HG03175 (cell line): ENCODE data around the gene AGFG1.
"Not testable (repeated sequence)": the region's sequence is repeated elsewhere in the genome, so short reads cannot be mapped to it uniquely, and the experiment has no call there.

Experiments
- ATAC-seq: cut with Tn5 transposase; IDR thresholded peaks from one replicate; pipeline ENCODE4 v1.9.1; 2021; ENCODE audit warnings: mild to moderate bottlenecking, moderate library complexity; ENCODE audit not compliant: unreplicated experiment

Gene AGFG1

GRCh38 chr2:227491386-227491785, 19.4 kb downstream of the AGFG1 start:
- ATAC-seq: no peak

DNA sequence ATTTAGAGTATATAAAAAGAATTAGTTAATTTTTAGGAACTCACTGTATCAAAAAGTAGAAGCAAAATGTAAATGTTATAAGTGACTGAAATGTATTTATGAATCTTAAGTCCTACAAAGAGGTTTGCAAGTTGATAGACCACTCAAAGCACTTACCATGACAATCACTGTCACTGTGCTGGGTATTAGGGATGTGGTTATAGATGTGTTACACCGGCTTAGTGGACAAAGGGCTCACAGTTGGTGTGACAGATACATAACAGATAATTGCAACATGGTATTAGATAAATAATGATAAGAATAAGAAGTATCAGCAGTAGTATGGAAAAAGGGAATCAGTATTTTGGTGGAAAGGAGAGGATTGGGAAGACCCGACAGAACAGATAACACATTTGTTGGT, 21.6 kb downstream of the AGFG1 start:
- no peak for ATAC-seq

GRCh38 chr2:227497158-227497557, 25.2 kb downstream of the AGFG1 start:
- ATAC-seq: no peak

GRCh38 chr2:227499627-227500300, 27.8 kb downstream of the AGFG1 start:
- ATAC-seq: no peak

- ATAC-seq: no peak
Observed at GRCh38 chr2:227500301-227500630, 28.3 kb downstream of the AGFG1 start.

DNA sequence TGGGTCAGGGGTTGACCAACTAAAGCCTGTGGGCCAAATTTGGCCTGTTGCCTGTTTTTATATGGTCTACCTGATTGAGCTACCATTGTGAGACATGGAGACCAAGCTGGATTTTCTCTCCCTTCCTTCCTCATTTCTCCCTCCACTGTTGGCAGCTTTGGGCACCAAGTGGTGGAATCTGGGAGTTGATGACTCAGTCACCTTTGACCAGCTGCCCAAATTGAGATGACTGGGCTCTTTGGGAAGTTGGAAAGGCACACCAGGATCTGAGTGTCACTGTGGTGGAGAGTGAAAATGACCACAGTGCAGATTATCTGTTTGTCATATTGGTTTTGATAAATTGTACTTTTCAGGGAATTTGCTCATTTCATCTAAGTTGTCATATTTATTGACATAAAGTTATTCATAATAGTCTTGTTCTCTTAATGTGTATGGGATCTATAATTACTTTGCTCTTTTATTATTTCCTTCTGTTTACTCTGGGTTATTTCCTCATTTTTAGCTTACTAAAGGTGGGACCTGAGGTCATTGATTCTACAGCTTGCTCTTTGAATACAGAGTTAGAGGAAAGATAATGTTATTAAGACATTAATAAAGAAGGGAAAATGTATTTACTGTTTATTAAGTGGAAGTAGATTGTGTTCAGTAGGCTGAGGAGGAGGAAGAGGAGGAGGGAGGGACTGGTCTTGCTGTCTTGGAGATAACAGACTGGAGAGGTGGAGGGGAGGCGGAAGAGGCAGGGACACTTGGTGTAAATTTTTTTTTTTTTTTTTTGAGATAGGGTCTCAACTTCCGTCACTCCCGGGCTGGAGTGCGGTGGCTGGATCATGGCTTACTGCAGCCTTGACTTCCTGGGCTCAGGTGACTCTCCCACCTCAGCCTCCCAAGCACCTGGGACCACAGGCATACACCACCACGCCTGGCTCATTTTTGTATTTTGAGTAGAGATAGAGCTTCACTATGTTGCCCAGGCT, 31.8 kb downstream of the AGFG1 start:
- no peak for ATAC-seq

- no peak for ATAC-seq
Observed at GRCh38 chr2:227504700-227505099, 32.7 kb downstream of the AGFG1 start.

DNA sequence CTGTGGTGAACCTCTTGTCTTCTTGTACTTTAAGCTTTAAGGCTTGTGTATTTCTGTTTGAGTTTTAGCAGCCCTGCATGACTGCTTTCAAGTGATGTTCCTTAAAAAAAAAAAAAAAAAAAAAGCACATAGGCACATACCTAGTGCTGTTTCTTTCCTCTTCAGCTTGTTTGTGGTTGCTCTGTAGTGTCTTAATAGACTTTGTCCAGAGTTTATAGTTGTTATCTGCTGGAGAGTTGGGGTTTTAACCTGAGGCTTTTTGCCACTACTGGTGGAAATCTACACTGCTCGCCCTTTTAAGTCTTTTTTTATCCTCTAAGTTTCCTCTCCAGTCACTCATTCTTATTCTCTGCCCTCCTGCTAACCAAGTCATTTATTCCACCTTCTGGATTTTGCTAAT, 34.5 kb downstream of the AGFG1 start:
- no peak for ATAC-seq

DNA sequence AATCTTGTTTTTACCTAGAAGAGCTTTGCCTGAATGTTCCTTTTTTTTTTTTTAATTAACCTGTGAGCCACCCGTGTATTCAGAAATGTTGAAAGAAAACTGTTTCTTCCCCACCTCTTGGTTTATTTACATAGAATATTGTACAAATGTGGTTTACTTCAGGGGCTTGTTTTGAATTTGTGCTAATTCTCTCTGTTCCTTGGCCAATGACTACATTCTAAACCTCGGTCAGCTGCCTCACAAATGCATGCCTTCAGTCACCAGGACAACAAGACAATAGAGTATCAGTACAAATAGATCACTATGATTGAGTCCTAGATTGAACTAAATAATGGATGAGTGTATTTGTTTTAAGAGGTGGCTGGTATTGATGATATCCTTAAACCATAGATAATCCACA, 36.0 kb downstream of the AGFG1 start:
- ATAC-seq: peak; percentile 47

DNA sequence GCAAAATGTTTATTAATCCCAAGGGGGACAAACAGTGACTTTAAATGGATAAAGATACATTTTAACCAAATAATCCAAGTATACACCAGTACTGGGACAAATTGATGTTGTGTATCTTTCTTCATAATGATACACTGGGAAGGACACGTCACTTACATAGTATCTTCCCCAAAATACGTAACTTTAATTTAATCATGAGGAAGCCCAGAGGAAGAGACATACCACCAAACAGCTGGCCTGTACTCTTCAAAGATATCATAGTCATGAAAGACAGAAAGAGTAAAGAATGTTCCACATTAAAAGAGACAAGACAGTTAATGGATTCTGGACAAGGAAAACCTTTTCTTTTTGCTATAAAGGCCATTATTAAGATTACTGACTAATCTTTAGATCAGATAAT, 37.1 kb downstream of the AGFG1 start:
- no peak for ATAC-seq

- ATAC-seq: no peak
Observed at GRCh38 chr2:227509824-227510619, 38.1 kb downstream of the AGFG1 start.

GRCh38 chr2:227510620-227510958, 38.6 kb downstream of the AGFG1 start:
- ATAC-seq: no peak

DNA sequence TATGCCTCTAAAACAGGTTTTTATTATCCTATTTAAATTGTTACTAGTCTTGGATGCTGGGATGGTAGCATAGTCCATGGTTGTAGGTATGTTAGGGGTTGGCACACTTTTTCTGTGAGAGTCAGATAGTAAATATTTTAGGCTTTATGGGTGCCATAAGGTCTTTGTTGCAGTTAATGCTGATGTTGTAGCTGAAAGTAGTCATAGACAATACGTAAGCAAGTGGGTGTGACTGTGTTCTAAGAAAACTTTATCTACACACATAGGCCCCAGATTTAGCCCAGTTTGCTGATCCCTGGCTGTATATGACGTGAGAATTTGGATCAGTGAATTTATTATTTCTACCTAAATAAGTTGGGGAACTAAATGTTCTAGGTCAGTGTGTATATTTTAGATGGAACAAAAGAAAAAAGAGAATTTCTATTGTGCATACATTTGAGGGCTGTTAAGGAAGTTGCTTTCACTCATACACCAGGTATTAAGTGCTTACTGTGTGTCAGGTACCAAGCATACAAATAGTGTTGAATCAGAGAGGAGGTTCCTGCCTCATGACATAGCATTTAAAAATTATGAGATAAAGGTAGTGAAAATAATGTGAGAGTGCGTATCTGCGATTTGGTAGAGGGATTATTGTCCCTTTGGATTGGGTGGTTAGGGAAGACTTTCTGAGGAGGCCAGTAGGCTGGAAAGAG, 39.4 kb downstream of the AGFG1 start:
- no peak for ATAC-seq

- no peak for ATAC-seq
Observed at GRCh38 chr2:227511955-227512354, 40.0 kb downstream of the AGFG1 start.

- ATAC-seq: no peak
Observed at GRCh38 chr2:227513113-227513512, 41.2 kb downstream of the AGFG1 start.

DNA sequence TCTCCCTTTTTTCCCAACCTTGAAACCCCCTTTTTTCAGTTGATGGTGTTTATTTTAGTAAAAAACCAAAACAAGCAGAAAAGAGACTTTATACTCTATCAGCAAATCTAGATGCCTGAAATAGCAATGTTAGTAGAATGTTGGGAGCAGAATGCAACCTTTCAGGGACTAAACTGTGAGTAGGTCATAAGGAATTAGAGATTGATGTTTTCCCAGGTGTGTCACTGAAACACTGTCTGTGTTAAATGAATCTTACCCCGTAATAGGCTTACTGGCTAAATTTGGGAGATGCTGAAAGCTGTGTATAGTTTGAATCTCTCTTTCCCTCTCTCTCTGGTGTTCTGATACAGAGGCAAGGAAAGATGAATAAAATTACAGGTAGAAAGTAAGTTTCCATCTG, 43.8 kb downstream of the AGFG1 start:
- ATAC-seq: no peak

- no peak for ATAC-seq
Observed at GRCh38 chr2:227517724-227518123, 45.8 kb downstream of the AGFG1 start.

DNA sequence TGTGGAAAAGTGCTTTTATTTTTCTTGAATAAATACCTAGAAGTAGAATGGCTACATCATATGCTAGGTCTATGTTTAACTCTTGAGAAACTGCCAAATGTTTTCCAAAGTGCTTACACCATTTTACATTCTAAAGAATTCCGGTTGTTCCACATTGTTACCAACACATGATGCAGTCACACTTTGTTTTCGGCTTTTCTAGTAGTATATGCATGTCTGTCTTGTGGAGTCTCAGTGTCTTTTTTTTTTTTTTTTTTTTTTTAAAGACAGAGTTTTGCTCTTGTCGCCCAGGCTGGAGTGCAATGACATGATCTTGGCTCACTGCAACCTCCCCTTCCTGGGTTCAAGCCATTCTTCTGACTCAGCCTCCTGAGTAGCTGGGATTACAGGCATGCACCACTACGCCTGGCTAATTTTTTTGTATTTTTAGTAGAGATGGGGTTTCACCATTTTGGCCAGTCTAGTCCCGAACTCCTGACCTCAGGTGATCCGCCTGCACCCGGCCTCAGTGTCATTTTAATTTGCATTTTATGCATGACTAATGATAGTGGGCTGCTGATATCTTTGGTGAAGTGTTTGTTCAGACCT, 46.4 kb downstream of the AGFG1 start:
- not testable (repeated sequence) for ATAC-seq

- ATAC-seq: not testable (repeated sequence)
Observed at GRCh38 chr2:227521178-227521577, 49.2 kb downstream of the AGFG1 start.

GRCh38 chr2:227524665-227525064, 52.7 kb downstream of the AGFG1 start:
- no peak for ATAC-seq

- ATAC-seq: no peak
Observed at GRCh38 chr2:227527351-227527750, 55.4 kb downstream of the AGFG1 start.
